NCI-H82 treated with DMSO at 0.1 percent for 48 hours (cell line): ENCODE data around the gene KMT2D.

Experiments used
- DNase-seq: peaks from one replicate; lab custom pipeline; 2025; ENCODE audit not compliant: unreplicated experiment; lab: John Stamatoyannopoulos, UW

Gene KMT2D

GRCh38 chr12:49038291-49038955 is 22.2 kb downstream of the KMT2D start:
- no peak for DNase-seq

- no peak for DNase-seq
Observed at GRCh38 chr12:49037947-49038237, 22.7 kb downstream of the KMT2D start.

- no peak for DNase-seq
Observed at GRCh38 chr12:49037111-49037946, 23.3 kb downstream of the KMT2D start.

GRCh38 chr12:49036029-49036428 is 24.6 kb downstream of the KMT2D start:
- no peak for DNase-seq

- DNase-seq, result no peak
Observed at GRCh38 chr12:49034286-49034622, 26.3 kb downstream of the KMT2D start.

- no peak for DNase-seq
Observed at GRCh38 chr12:49033611-49034285, 26.8 kb downstream of the KMT2D start.

- no peak for DNase-seq
Observed at GRCh38 chr12:49032679-49033447, 27.7 kb downstream of the KMT2D start.

- no peak for DNase-seq
Observed at GRCh38 chr12:49032276-49032675, 28.3 kb downstream of the KMT2D start.

GRCh38 chr12:49031573-49032161 is 28.9 kb downstream of the KMT2D start:
- no peak for DNase-seq

GRCh38 chr12:49030714-49031572 is 29.7 kb downstream of the KMT2D start:
- DNase-seq, result no peak

GRCh38 chr12:49030119-49030518 is 30.5 kb downstream of the KMT2D start:
- DNase-seq, result no peak

GRCh38 chr12:49028666-49029275 is 31.8 kb downstream of the KMT2D start:
- DNase-seq, result no peak

GRCh38 chr12:49027846-49028555 is 32.6 kb downstream of the KMT2D start:
- DNase-seq, result no peak

GRCh38 chr12:49026678-49027480 is 33.7 kb downstream of the KMT2D start:
- no peak for DNase-seq

GRCh38 chr12:49026101-49026500 is 34.5 kb downstream of the KMT2D start:
- DNase-seq, result no peak

GRCh38 chr12:49025463-49025862 is 35.1 kb downstream of the KMT2D start:
- no peak for DNase-seq

- DNase-seq, result no peak
Observed at GRCh38 chr12:49024543-49024942, 36.1 kb downstream of the KMT2D start.

- DNase-seq, result no peak
Observed at GRCh38 chr12:49023812-49024211, 36.8 kb downstream of the KMT2D start.
